ENCODE measurements around the gene CBX6.

- no peak for TF ChIP-seq EZH2phosphoT487 (IDR thresholded peaks at IDR 0.05; ENCODE audit: borderline replicate concordance)
- TF ChIP-seq CTCF (IDR thresholded peaks at IDR 0.05 in 2 of 3, conservative IDR thresholded peaks at IDR 0.05 in 1 of 3; ENCODE audit: borderline replicate concordance in 1 of 3, insufficient read depth in 1 of 3, low read depth in 2 of 3, low read length in 2 of 3) = no peak
- no peak for TF ChIP-seq POLR2AphosphoS5 (IDR thresholded peaks at IDR 0.05; ENCODE audit: low read depth, low read length)
- TF ChIP-seq EZH2 (IDR thresholded peaks at IDR 0.05) = no peak
- TF ChIP-seq SRF (IDR thresholded peaks at IDR 0.05; ENCODE audit: low read depth) = no peak
Observed at GRCh38 chr22:38867471-38868285, 4.3 kb downstream of the CBX6 start.

Measured in HCT116 (cell line).